NCI-H1417 treated with DMSO at 0.1 percent for 48 hours (cell line): ENCODE results near the gene BLNK.
"Not testable (repeated sequence)": the region's sequence is repeated elsewhere in the genome, so short reads cannot be mapped to it uniquely, and the experiment has no call there.

Experiments
- DNase-seq: peaks from one replicate; lab custom pipeline; 2025; lab: John Stamatoyannopoulos, UW

BLNK gene

GRCh38 chr10:96271016-96271815 lies at the start of gene BLNK:
TSS of gene BLNK (minus strand) at chr10:96271569. CDS start at chr10:96271398, 171 bp downstream.
- no peak for DNase-seq

- no peak for DNase-seq
Observed at GRCh38 chr10:96319754-96320474, 48.5 kb upstream of the BLNK start.

- no peak for DNase-seq
Observed at GRCh38 chr10:96317067-96317833, 45.9 kb upstream of the BLNK start.

- DNase-seq: no peak
Observed at GRCh38 chr10:96313344-96313743, 42.0 kb upstream of the BLNK start.

- no peak for DNase-seq
Observed at GRCh38 chr10:96311180-96311715, 39.9 kb upstream of the BLNK start.

- no peak for DNase-seq
Observed at GRCh38 chr10:96310321-96310669, 38.9 kb upstream of the BLNK start.

- DNase-seq: no peak
Observed at GRCh38 chr10:96309628-96310320, 38.4 kb upstream of the BLNK start.

GRCh38 chr10:96308854-96309253 lies 37.5 kb upstream of the BLNK start:
- not testable (repeated sequence) for DNase-seq

- DNase-seq: no peak
Observed at GRCh38 chr10:96306516-96306915, 35.1 kb upstream of the BLNK start.

GRCh38 chr10:96305019-96305418 lies 33.6 kb upstream of the BLNK start:
- no peak for DNase-seq

GRCh38 chr10:96304230-96304629 lies 32.9 kb upstream of the BLNK start, which contains the start of gene DNTT:
TSS of gene DNTT (plus strand) at chr10:96304434. CDS start at chr10:96304498, 64 bp downstream.
- DNase-seq: no peak

- DNase-seq: no peak
Observed at GRCh38 chr10:96301616-96302015, 30.2 kb upstream of the BLNK start.

- DNase-seq: no peak
Observed at GRCh38 chr10:96299383-96299782, 28.0 kb upstream of the BLNK start.

GRCh38 chr10:96298362-96298761 lies 27.0 kb upstream of the BLNK start:
- no peak for DNase-seq

GRCh38 chr10:96297486-96297885 lies 26.1 kb upstream of the BLNK start:
- DNase-seq: no peak

- no peak for DNase-seq
Observed at GRCh38 chr10:96295475-96295874, 24.1 kb upstream of the BLNK start.

- peak; percentile 2 for DNase-seq
Observed at GRCh38 chr10:96292971-96293920, 21.9 kb upstream of the BLNK start.

- no peak for DNase-seq
Observed at GRCh38 chr10:96290368-96291133, 19.2 kb upstream of the BLNK start.

GRCh38 chr10:96289218-96289910 lies 18.0 kb upstream of the BLNK start:
- DNase-seq: no peak
